Activated CD8-positive, alpha-beta memory T cell treated with anti-CD3 and anti-CD28 coated beads, Interleukin-2, amount 50 U/mL, for 1 hour (primary cell): ENCODE data around the gene DYNLT1.
"Not testable (repeated sequence)": the region's sequence is repeated elsewhere in the genome, so short reads cannot be mapped to it uniquely, and the experiment has no call there.

Experiments
- DNase-seq: peaks from one replicate; pipeline ENCODE4 v3.0.0-alpha.2; 2020; ENCODE audit errors: extremely low read depth

Gene DYNLT1

DNA sequence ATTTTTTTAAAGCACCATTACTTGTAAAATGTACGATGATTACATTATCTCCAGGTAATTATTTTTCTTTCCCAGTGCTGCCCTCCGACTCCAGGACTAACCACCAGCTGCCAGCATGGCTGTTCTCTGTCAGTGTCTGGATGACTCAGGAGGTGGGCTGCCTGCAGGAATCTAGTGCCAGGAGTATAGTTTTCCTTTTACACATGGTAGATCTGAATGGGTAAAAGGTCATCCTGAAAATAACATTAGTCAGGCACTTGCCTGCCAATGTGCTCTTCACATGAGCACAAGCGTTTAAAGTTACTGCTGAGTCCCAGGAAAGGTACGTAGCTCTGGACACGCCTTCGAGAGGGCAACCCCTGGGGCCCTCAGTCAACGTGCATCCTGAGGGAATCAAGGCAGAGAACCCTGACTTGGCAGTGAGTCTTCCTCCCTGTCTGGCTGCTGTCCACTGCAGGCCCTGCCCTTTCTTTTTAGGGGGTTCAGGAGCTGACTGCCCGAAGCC is 2.4 kb downstream of the DYNLT1 start:
- DNase-seq = no peak

DNA sequence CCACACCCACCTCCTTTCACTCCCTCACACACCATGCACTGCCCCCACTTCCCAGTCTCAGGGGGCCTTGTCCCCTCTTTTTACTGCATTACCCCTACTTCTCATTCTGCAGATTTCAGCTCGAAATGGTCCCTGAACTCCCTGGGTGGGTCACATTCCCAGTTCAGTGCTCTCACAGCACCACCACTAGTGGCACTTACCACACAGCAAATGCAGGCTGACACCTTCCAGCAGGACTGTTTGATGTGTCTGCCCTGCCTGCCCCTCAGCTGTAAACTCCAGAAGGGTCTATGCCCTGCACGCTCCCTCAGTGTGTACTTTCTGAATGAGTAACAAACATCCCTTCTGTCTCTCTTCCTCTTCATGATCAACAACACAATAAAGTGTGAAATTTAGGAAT is 4.0 kb downstream of the DYNLT1 start:
- DNase-seq = no peak

- DNase-seq = no peak
Observed at GRCh38 chr6:158639056-158639455, 5.5 kb downstream of the DYNLT1 start.

- no peak for DNase-seq
Observed at GRCh38 chr6:158638324-158638854, 6.2 kb downstream of the DYNLT1 start.

- no peak for DNase-seq
Observed at GRCh38 chr6:158636778-158637177, 7.8 kb downstream of the DYNLT1 start.

- no peak for DNase-seq
Observed at GRCh38 chr6:158635427-158636073, 9.0 kb downstream of the DYNLT1 start.

DNA sequence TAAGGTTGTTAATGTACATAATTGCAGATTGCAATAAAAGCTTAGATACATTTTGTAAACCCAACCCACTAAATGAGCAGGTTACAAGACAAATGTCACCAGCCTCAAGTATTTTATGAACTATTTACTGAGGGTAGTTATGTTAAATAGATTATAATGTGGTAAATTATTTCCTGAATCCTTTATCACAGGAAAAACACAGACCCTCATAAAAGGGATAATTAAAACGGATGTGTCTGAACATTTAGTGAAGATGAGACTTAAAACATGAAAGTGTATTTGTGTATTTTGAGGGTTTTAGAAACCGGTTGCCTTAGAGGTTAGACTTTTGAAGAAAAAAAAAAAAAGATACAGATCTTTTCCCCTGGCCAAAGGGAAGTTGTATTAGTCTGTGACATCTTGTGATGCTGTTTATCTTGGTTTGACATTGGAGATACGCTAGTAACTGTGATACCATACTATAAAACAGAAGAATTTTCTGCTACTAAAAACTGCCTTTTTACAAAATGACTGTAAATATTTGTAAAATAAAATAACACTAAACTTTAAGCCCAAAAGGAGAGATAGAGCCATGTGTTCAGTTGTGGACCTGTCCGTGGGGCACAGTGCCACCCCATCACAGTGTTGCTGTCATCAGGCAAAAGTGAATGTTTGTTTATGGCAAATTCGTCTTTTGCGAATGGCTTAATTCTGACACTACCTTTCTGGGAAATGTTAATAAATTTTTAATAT is 9.7 kb downstream of the DYNLT1 start:
- DNase-seq = no peak

DNA sequence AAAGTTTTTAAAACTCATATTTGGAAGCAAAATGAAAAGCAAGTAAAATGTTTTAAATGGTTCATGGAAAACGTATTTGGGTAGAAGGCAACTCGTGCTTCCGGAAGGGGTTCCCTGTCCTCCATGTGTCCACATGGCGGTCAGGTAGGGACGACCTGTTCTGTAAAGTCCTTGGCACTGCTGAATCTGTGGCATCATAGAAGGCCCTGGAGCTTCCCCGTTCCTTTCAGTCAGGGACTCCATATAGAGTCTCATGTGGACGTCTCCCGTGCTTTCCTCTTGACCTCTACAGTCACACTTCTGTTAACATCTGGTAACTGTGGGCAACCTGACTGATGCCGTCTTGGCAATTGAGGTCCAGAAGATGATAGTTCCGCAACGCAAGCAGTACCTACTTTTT is 11.4 kb downstream of the DYNLT1 start:
- DNase-seq = no peak

- DNase-seq = not testable (repeated sequence)
Observed at GRCh38 chr6:158632538-158633119, 11.9 kb downstream of the DYNLT1 start.

- no peak for DNase-seq
Observed at GRCh38 chr6:158631678-158632537, 12.6 kb downstream of the DYNLT1 start.

- no peak for DNase-seq
Observed at GRCh38 chr6:158630938-158631616, 13.5 kb downstream of the DYNLT1 start.

DNA sequence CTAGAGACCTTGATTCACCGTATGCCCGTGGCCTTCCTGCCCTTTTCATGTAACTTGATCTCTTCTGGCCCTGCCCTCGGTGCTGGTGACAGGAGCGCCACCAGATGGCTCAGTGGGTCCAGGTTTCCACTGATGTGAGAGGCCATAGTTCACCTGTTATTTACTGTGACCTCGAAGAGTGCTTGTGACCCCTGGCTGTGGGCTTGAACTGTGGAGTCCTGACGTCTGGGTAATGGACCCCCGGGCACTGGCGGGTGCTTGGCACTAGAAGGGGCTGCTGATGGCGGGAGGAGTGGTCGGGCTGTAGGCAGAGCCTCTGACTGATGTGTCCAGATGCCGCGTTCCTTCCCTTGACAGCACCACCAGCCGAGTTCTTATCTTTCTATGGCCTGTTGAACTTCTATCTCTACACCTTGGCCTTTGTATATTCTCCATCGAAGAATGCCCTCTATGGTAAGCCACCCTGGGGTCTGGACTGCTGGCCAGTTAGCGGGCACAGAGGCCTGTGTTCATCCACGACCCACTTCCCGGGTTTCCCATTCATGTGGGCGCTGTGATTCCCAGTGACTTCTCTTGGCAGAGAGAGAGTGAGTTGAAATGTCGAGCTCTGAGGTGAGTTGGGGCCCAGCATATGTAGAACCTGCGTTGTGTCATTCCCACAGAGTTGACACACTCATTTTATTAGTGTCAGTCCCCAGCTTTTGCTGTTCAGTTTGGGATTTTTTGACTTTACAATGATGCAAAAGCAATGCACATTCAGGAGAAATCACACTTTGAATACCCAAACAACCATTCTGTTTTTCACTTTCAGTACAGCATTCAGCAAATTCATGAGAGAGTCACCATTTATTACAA is 14.9 kb downstream of the DYNLT1 start:
- no peak for DNase-seq

DNA sequence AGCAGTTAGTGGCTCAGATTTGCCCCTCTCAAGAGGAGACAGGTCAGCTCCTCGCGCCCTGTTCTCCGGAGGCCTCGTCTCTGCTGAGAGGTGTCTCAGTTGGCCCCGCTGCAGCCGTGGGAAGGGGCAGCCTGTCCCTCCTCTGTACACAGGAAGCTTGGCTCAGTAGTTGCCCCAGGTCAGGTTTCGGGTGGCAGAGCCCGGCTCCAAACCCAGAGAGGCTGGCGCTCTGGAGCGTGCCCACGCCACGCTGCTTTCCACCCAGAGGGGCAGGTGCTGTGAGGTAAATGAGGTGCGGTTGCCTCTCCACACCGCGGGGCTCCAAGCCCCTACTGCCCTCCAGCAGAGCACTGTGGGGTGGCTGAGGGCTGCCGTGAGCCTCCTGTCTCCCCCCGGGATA is 16.0 kb downstream of the DYNLT1 start:
- no peak for DNase-seq

- DNase-seq = no peak
Observed at GRCh38 chr6:158627940-158628211, 16.7 kb downstream of the DYNLT1 start.

- no peak for DNase-seq
Observed at GRCh38 chr6:158627168-158627939, 17.2 kb downstream of the DYNLT1 start.

GRCh38 chr6:158626360-158627167 is 18.0 kb downstream of the DYNLT1 start:
- DNase-seq = no peak

DNA sequence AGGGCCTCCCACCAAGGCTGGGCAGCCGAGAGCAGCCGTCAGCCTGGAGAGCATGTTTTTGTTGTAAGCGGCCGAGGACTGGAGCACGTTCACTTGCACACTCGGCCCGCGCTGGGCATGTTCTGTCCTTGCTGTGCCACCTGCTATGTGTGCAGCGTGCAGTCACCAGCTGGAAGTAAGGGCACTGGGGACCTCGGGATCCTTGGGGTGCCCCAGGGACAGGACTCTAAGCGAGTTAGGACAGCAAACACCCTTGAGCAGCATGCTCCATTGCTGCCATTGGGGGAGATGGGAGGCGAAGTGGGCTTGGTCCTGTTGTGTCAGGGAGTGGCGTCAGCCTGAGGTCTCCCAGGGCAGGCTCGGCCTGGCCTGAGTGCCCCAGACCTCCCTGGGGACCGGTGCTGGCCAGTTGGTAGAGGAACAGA is 18.6 kb downstream of the DYNLT1 start:
- no peak for DNase-seq
